H1 (cell line): ENCODE results near the gene DYNLT1.

ENCODE experiments used
- CHD2 ChIP-seq: IDR thresholded peaks from 2 replicates; pipeline ENCODE4 v1.6.1; 2012; ENCODE audit warnings: low read length, improper control_type of control experiment
- GTF2F1 ChIP-seq: IDR thresholded peaks from 2 replicates; pipeline ENCODE4 v1.6.1; 2012; ENCODE audit warnings: low read depth, low read length, improper control_type of control experiment, borderline replicate concordance
- JUN ChIP-seq: IDR thresholded peaks from 2 replicates; pipeline ENCODE4 v1.6.1; 2011; ENCODE audit warnings: low read depth, mild to moderate bottlenecking, improper control_type of control experiment, low read length
- JUND ChIP-seq: IDR thresholded peaks from 2 replicates; pipeline ENCODE4 v1.6.1; 2011; ENCODE audit warnings: mild to moderate bottlenecking, improper control_type of control experiment, low read length
- KDM1A ChIP-seq: fragments of 200-600, 300-600 bp; sonication (generic); IDR thresholded peaks from 2 replicates; pipeline ENCODE4 v1.7.1; 2016; ENCODE audit warnings: mild to moderate bottlenecking, low read length, borderline replicate concordance
- POLR2A ChIP-seq, 2 experiments: IDR thresholded peaks; 1 replicate in 1 of 2; 2 replicates in 1 of 2; pipeline ENCODE4 v1.6.1; 2011; ENCODE audit warnings: low read depth in 2 of 2, low read length in 2 of 2, mild to moderate bottlenecking in 2 of 2; ENCODE audit errors: control extremely low read depth in 1 of 2
- SUZ12 ChIP-seq: fragments of 200-600 bp; sonication (generic); IDR thresholded peaks from 2 replicates; pipeline ENCODE4 v1.6.1; 2012; ENCODE audit warnings: mild to moderate bottlenecking, inconsistent platforms, low read length, moderate library complexity, mixed read lengths
- YY1 ChIP-seq: IDR thresholded peaks from 2 replicates; pipeline ENCODE4 v1.6.1; 2011; ENCODE audit warnings: low read depth, mild to moderate bottlenecking, low read length
- TF ChIP-seq, protein P1 (sequence below), 3 experiments: IDR thresholded peaks; 1 replicate in 2 of 3; 2 replicates in 1 of 3; pipeline versions ENCODE4 v1.5.1 to v1.6.1; 2011; ENCODE audit warnings: low read length in 3 of 3, mild to moderate bottlenecking in 3 of 3, inconsistent platforms in 2 of 3, low read depth in 1 of 3, moderate library complexity in 1 of 3; ENCODE audit not compliant: insufficient read depth in 1 of 3; ENCODE audit errors: control extremely low read depth in 1 of 3

DNA sequence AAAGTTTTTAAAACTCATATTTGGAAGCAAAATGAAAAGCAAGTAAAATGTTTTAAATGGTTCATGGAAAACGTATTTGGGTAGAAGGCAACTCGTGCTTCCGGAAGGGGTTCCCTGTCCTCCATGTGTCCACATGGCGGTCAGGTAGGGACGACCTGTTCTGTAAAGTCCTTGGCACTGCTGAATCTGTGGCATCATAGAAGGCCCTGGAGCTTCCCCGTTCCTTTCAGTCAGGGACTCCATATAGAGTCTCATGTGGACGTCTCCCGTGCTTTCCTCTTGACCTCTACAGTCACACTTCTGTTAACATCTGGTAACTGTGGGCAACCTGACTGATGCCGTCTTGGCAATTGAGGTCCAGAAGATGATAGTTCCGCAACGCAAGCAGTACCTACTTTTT, 11.4 kb downstream of the DYNLT1 start:
- no peak for TF ChIP-seq POLR2A (IDR thresholded peaks at IDR 0.05; ENCODE audit: control extremely low read depth in 1 of 2, low read depth in 2 of 2, low read length in 2 of 2)
- TF ChIP-seq SUZ12: no peak
- TF ChIP-seq, protein P1, sequence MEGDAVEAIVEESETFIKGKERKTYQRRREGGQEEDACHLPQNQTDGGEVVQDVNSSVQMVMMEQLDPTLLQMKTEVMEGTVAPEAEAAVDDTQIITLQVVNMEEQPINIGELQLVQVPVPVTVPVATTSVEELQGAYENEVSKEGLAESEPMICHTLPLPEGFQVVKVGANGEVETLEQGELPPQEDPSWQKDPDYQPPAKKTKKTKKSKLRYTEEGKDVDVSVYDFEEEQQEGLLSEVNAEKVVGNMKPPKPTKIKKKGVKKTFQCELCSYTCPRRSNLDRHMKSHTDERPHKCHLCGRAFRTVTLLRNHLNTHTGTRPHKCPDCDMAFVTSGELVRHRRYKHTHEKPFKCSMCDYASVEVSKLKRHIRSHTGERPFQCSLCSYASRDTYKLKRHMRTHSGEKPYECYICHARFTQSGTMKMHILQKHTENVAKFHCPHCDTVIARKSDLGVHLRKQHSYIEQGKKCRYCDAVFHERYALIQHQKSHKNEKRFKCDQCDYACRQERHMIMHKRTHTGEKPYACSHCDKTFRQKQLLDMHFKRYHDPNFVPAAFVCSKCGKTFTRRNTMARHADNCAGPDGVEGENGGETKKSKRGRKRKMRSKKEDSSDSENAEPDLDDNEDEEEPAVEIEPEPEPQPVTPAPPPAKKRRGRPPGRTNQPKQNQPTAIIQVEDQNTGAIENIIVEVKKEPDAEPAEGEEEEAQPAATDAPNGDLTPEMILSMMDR (IDR thresholded peaks at IDR 0.05; ENCODE audit: control extremely low read depth in 1 of 3, insufficient read depth in 1 of 3, low read depth in 1 of 3, low read length in 3 of 3): no peak
- no peak for TF ChIP-seq JUN
- TF ChIP-seq CHD2: no peak
- no peak for TF ChIP-seq YY1
- TF ChIP-seq KDM1A: no peak
- no peak for TF ChIP-seq JUND
- no peak for TF ChIP-seq GTF2F1
